Measurements from ENCODE around the gene NXF2B.
"Not testable (repeated sequence)": the region's sequence is repeated elsewhere in the genome, so short reads cannot be mapped to it uniquely, and the experiment has no call there.

NXF2B gene, protein sequence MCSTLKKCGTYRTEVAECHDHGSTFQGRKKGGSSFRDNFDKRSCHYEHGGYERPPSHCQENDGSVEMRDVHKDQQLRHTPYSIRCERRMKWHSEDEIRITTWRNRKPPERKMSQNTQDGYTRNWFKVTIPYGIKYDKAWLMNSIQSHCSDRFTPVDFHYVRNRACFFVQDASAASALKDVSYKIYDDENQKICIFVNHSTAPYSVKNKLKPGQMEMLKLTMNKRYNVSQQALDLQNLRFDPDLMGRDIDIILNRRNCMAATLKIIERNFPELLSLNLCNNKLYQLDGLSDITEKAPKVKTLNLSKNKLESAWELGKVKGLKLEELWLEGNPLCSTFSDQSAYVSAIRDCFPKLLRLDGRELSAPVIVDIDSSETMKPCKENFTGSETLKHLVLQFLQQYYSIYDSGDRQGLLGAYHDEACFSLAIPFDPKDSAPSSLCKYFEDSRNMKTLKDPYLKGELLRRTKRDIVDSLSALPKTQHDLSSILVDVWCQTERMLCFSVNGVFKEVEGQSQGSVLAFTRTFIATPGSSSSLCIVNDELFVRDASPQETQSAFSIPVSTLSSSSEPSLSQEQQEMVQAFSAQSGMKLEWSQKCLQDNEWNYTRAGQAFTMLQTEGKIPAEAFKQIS

GRCh38 chrX:102439908-102440307 lies at the start of gene NXF2B:
Gene NXF2B (minus strand): TSS chrX:102440008. CDS start chrX:102380036, 59,972 bp downstream.
- not testable (repeated sequence) for DNase-seq (ENCODE audit: low spot score)

DNA sequence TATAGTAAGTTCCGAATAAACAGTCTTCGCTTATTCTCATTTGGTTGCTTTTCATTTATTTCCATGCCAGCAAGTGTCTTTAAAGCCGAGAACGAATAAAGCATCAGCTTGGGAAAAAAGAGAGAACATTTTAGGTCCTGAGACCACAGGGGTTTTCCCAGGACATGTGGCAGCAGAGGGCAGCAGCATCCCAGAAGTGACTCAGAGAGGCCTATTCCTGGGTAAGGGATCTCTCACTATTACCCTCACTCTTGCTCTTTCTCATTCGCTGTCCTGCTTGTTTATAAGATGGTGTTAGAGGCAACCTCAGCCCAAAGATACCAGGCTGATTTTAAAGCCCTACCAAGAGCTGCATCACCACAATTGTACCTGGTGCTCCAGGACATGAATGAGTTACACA lies 39.0 kb upstream of the NXF2B start:
- DNase-seq (ENCODE audit: low spot score), result not testable (repeated sequence)

DNA sequence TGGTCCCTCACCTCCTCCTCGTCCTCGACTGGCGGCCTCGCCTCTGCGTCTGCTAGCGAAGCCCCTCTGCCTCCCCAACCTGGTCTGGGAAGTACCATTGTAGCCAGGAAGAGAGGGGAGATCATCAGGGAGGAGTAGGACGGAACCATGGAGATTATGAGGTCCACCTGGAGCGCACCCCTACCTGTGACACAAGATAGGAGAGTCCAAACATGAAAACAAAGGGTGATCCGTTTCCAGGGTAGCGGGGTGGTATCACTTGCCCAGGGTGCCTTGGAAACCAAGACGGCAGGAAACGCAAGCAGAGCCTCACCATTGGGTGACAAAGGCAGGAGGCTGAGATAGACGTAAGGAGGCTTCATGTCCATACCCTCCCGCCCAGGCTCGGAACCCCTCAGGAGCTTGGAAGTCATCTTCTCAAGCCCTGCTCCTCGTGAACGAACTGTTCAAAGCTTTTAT lies 32.0 kb upstream of the NXF2B start, which contains the start of gene TCP11X2:
Gene TCP11X2, minus strand, starts transcription at position 51 of the 459 bp plus-strand sequence.
- DNase-seq (ENCODE audit: low spot score), result not testable (repeated sequence)

- not testable (repeated sequence) for DNase-seq (ENCODE audit: low spot score)
Observed at GRCh38 chrX:102470215-102470614, 30.4 kb upstream of the NXF2B start.

DNA sequence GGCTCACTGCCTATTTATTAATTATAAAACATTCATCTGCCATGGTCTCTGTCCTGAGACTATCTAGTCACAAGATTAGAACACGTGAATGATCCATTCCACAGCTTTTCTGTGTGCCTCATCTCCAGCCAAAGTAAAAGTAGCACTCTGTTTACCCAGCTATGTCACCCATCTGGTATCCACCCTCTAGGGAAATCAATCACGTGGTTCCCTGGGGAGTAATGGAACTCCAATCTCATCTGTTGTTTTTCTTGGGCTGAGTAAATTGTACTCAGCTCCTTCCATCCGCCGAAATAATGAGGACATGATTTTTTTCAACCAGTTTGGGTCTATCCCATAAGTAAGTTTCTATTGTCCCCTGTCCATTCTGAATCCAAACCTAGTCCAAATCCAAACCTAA lies 18.8 kb upstream of the NXF2B start:
- DNase-seq (ENCODE audit: low spot score), result not testable (repeated sequence)

GRCh38 chrX:102414493-102414892 lies 25.3 kb downstream of the NXF2B start:
- not testable (repeated sequence) for DNase-seq (ENCODE audit: low spot score)

DNA sequence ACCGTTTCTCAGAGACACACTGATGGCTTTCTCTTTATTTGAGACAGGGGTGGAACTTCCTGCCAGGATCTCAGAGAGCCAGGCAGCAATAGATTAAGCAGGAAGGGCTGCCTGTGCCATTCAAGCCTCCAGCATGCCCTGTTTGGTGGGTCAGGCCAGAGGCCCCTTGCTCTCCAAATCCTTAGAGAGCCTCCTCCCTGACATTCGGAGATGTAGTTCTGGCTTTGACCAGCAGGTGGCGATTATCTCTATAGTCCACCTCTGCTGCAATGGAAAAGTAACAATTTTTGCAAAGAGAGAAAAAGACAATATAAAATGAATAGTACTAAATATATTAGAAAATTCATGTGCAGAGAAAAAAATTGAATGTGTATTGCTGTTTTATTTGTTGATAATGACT lies 93.9 kb downstream of the NXF2B start:
- DNase-seq (ENCODE audit: low spot score), result peak; percentile 43

DNA sequence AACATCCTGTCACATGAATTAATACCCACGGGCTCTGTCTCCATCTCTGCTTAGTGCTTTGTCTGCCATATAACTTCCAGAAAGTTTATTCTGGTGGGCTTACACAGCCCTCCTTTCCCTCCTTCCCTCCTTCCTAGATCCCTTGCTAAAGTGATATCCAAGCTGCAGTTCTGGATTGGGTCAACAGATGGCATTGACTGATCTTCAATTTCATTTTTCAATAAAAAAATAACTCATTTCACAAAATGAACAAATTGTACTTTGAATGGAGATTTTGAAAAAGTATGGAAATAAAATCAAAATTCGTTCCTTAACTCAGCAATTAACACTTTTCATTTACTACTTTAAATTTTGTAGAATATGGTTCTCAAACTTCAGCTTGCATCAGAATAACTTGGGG lies 97.9 kb downstream of the NXF2B start:
- no peak for DNase-seq (ENCODE audit: low spot score)

- DNase-seq (ENCODE audit: low spot score), result no peak
Observed at GRCh38 chrX:102339312-102340298, 100.2 kb downstream of the NXF2B start.

DNA sequence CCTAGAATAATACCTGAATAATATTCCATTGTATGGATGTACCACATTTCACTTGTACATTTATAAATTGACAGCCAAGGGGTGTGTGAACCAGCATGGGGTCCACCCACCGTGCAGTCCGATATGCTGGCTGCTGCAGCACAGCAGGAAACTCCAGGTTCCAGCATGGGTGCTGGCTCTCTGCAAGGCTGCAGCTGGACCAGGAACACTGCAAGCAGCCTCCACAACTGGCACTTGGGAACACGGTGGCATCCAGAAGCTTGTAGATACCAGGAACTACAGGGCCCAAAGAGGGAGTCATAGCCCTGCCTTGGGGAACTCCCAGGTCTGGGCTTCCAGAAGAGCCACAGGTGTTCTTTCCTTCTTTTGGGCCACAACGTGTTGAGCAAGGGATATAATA lies 101.6 kb downstream of the NXF2B start:
- DNase-seq (ENCODE audit: low spot score), result no peak

Data from AG08396 (cell line).